GM12801 (cell line): Measurements from ENCODE around the gene APRT.

Experiments used
- CTCF ChIP-seq: IDR thresholded peaks from one replicate; pipeline ENCODE4 v1.5.1; 2011; ENCODE audit warnings: control low read depth; ENCODE audit not compliant: insufficient read length; ENCODE audit errors: extremely low read depth

Gene APRT

GRCh38 chr16:88840600-88841215 is 29.0 kb upstream of the APRT start:
- no peak for TF ChIP-seq CTCF

GRCh38 chr16:88839745-88840599 is 28.2 kb upstream of the APRT start:
- no peak for TF ChIP-seq CTCF

GRCh38 chr16:88839026-88839529 is 27.4 kb upstream of the APRT start:
- TF ChIP-seq CTCF: no peak

DNA sequence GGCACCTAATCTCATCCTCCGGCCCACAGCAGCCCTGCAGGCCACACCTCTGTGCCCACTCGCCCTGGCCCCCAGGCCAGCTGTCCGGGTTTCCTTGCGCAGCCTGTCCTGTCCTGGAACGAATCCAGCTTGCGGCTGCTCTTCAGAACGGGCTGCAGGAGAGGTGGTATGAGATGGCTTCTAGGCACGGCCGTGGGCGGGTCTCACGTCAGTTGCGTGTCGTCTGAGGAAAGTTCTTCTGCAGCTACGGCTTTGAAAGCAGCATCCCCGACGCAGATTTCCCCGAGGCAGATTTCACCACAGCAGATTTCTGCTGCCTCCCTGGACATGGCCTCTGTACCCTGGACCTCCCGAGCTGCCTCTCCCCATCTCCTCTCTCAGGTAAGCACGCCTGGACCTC is 26.8 kb upstream of the APRT start:
- no peak for TF ChIP-seq CTCF

DNA sequence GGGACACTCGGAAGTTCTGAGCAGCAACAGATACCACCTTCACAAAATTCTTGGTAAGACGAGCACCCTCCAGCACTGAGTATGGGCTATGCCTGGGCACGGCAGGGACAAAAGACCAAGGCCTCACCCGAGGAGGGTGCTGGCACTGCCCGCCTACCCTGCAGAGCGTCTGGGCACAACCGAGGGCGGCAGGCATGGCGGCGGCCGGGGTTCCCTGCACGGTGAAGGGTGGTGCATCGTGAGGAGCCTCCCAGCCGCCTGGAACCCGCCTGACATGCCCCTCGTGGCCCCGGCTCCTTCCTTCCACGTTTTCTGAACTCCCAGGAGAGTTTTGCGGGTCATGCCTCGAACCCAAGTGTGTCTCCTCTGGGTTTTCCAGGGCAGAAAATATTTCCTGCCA is 26.1 kb upstream of the APRT start:
- TF ChIP-seq CTCF: no peak

- no peak for TF ChIP-seq CTCF
Observed at GRCh38 chr16:88836791-88837190, 25.1 kb upstream of the APRT start.

GRCh38 chr16:88835818-88836217 is 24.1 kb upstream of the APRT start:
- no peak for TF ChIP-seq CTCF
